Measurements from ENCODE around the gene SLC16A8.

- no peak for TF ChIP-seq CTCF (IDR thresholded peaks at IDR 0.05)
- TF ChIP-seq EP300 (IDR thresholded peaks at IDR 0.05): no peak
Measured at GRCh38 chr22:38079804-38080203, 4.2 kb downstream of the SLC16A8 start.
